HG03575 (cell line): ENCODE measurements around the gene EXPH5.
"Not testable (repeated sequence)": the region's sequence is repeated elsewhere in the genome, so short reads cannot be mapped to it uniquely, and the experiment has no call there.

Experiments used
- ATAC-seq: cut with Tn5 transposase; IDR thresholded peaks from one replicate; pipeline ENCODE4 v1.9.1; 2021; ENCODE audit not compliant: unreplicated experiment, insufficient number of reproducible peaks, low FRiP score; ENCODE audit errors: extremely low read depth

The EXPH5 gene

GRCh38 chr11:108608548-108608947 is 15.0 kb upstream of the EXPH5 start:
- ATAC-seq = no peak

GRCh38 chr11:108606495-108607160 is 13.1 kb upstream of the EXPH5 start:
- no peak for ATAC-seq

GRCh38 chr11:108606070-108606469 is 12.5 kb upstream of the EXPH5 start:
- no peak for ATAC-seq

- not testable (repeated sequence) for ATAC-seq
Observed at GRCh38 chr11:108602818-108603217, 9.2 kb upstream of the EXPH5 start.

- ATAC-seq = no peak
Observed at GRCh38 chr11:108601150-108601549, 7.6 kb upstream of the EXPH5 start.

GRCh38 chr11:108599978-108600377 is 6.4 kb upstream of the EXPH5 start:
- no peak for ATAC-seq

GRCh38 chr11:108597736-108598355 is 4.3 kb upstream of the EXPH5 start:
- ATAC-seq = no peak

GRCh38 chr11:108596701-108597100 is 3.1 kb upstream of the EXPH5 start:
- no peak for ATAC-seq

- no peak for ATAC-seq
Observed at GRCh38 chr11:108593923-108594434, 411 bp upstream of the EXPH5 start.

- ATAC-seq = no peak
Observed at GRCh38 chr11:108592591-108593213, 866 bp downstream of the EXPH5 start.

- ATAC-seq = no peak
Observed at GRCh38 chr11:108591893-108592292, 1.7 kb downstream of the EXPH5 start.

GRCh38 chr11:108589136-108589535 is 4.4 kb downstream of the EXPH5 start:
- no peak for ATAC-seq

GRCh38 chr11:108588287-108588686 is 5.3 kb downstream of the EXPH5 start:
- no peak for ATAC-seq

GRCh38 chr11:108587109-108587508 is 6.5 kb downstream of the EXPH5 start:
- no peak for ATAC-seq

- no peak for ATAC-seq
Observed at GRCh38 chr11:108586600-108586999, 7.0 kb downstream of the EXPH5 start.

GRCh38 chr11:108586185-108586584 is 7.4 kb downstream of the EXPH5 start:
- not testable (repeated sequence) for ATAC-seq

GRCh38 chr11:108584973-108585372 is 8.6 kb downstream of the EXPH5 start:
- ATAC-seq = no peak

GRCh38 chr11:108580645-108581044 is 12.9 kb downstream of the EXPH5 start:
- ATAC-seq = no peak

- no peak for ATAC-seq
Observed at GRCh38 chr11:108580043-108580442, 13.5 kb downstream of the EXPH5 start.

- ATAC-seq = no peak
Observed at GRCh38 chr11:108576523-108576922, 17.0 kb downstream of the EXPH5 start.
